ENCODE results near the gene EPHB6.

Gene EPHB6

GRCh38 chr7:142898377-142899170 lies 43.7 kb downstream of the EPHB6 start:
- FAIRE-seq: no peak

- no peak for FAIRE-seq
These were observed 44.8 kb downstream of the EPHB6 start for GRCh38 chr7:142899661-142900060.

DNA sequence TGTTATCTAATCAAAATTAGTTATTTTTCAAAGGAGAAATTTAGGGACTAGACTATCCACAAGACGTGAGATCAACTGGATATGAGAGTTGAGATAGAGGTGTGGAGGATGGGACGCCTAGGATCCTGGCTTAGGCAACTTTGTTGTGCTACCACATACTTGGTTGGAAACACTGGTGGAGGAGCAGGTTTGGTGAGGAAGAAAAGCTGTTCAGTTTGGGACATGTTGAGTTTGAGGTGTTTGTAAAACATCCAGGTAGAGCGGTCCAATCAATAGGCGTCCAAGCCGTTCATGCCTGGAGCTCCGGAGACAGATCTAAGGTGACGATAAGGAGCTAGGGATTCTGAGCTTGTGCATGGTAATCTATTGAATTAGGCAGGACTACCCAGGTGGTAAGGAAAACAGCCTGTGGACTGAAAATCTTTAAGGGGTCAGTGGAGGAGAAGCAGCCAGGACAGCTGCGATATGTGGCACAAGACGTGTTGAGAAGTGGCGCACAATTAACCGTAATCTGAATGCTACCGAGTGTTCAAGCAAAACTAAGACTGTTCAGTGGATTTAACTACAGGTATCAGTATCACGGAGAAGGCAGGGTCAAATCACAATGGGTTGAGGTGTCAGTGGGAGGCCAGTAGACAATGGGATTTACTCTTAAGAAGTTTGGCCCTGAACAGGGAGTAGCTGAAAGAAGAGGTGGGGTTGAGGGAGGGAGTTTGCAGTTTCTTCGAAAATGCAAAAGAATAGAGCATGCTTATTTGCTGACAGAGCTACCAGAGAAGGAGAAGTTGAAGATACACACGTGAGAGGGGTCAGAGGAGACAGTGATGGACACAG lies 46.8 kb downstream of the EPHB6 start:
- FAIRE-seq: no peak

DNA sequence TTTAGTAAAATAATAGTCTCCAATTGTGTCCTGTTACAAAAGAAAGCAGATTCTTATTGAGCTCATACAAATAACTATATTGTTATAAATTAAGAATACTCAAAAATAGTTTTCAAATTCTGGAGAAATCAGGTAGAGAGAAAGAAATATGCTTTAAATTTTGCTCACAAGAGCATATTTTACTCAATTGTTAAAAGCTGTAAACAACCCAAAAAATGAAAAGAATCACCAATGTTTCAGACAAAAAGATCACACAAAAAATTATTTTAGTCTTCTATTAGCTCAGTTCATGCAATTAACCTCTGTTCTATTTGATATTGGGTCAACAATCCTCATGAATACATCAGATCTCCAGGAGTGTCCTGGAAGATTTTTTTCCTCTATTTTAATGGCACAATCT lies 49.3 kb downstream of the EPHB6 start:
- no peak for FAIRE-seq

DNA sequence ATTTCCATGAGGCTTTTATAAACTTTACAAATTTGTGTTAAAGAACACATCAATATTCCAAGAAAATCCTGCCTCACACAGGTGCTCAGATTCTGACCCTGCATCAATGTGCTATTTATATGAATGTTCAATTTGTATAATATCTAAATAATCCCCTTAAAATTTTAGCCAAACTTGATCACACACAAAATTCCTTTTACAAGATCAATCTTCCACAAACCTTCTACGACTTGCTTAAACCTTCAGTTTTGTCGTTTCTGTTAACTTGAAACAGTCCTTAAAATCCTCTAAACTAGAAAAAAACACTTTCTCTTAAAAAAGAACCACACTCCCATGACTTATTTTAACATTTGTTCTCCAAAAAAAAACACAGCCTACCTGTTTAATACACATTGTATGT lies 50.9 kb downstream of the EPHB6 start:
- FAIRE-seq: no peak

GRCh38 chr7:142906643-142907042 lies 51.8 kb downstream of the EPHB6 start:
- no peak for FAIRE-seq

DNA sequence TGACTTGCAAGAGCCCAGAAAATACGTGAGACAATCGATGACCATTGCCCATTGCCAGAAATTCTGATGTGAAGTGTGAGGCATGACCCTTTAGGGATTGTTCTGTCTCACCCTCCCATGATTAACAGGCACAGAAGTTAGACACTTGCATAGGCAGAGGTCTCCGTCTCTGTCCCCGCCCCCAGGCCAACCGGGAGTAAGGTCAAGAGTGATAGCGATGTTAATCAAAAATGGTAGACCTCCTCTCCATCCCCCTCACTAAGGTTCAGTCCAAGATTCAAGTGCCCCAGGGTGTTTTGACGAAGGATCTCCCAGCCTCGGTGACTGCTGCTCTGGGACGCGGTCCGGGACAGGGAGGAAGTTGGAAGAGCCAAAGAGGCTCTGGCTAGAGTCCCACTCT lies 53.4 kb downstream of the EPHB6 start:
- FAIRE-seq: no peak

DNA sequence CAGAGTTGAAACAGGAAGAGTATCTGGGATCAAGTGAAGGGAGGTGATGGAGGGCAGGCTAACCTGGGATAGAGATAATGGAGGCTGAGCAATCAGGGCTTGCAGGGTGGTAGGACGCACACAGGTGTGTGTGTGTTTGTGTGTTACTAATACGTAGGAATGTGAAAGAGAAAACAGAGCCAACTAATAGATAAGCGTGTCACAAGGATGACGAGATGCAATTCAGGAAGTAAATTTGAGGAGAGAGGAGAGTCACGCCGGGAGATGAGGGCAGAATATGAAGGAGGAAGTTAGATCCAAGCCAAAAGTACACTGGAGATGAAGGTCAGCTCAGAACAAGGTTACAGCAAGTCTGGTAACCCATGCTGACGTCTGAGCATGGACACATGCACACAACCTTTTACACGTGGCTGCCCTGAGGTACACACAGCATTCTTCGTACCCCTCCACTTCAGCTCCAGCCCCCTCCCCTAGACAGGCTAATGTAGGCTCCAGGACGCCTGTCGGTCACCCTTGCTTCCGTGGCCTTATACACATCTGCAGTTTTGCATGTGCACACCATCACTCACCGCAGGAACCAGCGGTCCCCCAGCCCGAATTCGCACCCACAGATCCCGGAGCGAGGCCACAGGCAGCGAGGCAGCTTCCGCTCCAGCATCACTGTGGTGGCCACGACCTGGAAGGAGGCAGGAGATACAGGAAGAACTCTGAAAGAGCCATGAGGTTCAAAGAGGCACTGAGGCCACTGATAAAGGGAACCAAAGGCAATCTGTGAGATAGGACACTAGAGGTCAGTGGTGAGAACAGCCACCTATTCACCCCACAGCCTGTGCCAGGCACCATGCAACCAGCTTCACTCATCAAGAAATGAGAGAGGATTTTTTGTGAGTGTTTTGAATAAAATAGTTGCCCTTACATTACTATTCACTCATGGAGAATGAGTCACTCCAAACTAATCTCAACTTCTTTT lies 54.3 kb downstream of the EPHB6 start:
- no peak for FAIRE-seq

- FAIRE-seq: no peak
These were observed 55.2 kb downstream of the EPHB6 start for GRCh38 chr7:142910031-142910433.

- FAIRE-seq: no peak
These were observed 55.6 kb downstream of the EPHB6 start for GRCh38 chr7:142910481-142910880.

DNA sequence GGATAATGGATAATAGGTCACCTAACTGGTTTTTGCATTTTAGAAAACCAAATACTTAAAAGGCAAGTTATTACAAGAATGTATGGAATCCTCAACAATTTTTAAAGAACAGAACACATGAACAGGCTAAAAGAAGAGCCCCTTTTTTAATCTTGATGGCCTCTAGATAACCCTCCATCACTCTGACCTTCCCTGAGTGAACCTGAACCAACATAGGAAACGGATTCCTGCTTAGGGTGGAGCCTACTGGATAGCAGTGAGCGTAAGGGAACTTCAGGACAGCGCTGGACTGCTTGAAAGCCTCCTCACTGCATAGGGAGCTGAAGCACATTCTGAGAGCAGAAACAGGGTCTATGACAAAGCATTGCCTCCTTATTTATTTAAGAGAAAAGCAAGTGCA lies 58.2 kb downstream of the EPHB6 start:
- FAIRE-seq: no peak

GRCh38 chr7:142913566-142913965 lies 58.7 kb downstream of the EPHB6 start:
- FAIRE-seq: no peak

DNA sequence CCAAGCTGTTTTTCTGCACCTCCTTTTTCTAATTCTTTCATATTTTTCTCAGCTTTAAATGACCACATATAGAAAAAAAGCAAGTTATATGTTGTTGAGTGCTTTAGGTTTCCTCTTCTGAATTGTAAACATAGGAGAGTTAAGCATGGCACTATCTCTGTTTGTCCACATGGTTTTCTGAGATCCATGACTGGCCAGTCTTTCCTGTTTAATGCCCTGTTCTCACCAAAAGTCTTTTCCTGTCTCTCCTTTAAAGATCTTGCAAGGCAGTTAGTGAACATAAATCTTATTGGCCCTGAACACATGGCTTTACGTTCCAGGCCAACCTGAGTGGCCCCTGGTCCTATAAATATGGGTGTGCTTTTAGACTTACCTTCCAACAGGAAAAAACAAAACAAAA lies 59.2 kb downstream of the EPHB6 start:
- no peak for FAIRE-seq

GRCh38 chr7:142915315-142915714 lies 60.4 kb downstream of the EPHB6 start:
- no peak for FAIRE-seq

- no peak for FAIRE-seq
These were observed 61.6 kb downstream of the EPHB6 start for GRCh38 chr7:142916508-142916907.

DNA sequence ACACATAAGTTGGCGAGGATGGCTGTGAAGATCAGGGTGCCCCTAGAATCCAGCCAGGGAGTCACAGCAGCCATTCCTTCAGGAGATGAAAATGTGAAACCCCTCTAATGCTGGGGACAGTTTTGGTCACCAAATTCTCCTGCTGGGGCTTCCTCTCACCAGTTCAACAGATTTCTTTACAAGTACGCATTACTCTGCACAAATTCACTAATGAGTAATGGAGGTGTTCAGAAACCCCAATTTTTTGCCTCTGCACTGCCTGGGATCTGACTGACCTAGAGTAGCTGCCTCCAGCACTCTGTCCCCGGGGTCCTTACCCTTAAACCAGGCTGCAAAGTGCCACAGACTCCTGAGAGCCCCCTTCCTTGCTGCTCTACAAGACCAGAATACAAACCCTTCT lies 62.6 kb downstream of the EPHB6 start:
- FAIRE-seq: no peak

- FAIRE-seq: no peak
These were observed 64.0 kb downstream of the EPHB6 start for GRCh38 chr7:142918901-142919300.

DNA sequence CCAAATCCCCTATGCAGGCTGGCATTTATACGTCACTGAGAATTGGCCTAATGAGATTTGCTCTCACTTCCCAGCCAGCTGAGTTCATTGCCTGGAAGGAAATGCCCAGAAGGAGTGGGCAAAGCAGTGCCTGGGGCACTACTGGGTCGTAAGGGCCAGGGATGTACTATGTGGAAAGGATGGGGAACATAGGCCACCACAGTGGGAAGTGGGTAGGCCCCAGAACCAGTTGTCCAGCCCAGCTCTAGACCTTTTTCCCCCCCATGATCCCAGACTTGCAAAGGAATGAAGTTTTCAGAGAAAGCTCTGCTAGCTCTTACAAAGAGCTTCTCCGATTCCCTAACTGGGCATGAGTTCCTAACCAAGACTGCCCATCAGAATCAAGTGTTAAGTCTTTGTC lies 64.8 kb downstream of the EPHB6 start:
- FAIRE-seq: no peak
